ENCODE measurements around the gene ZNF593.

GRCh38 chr1:26187882-26188281 lies 18.2 kb downstream of the ZNF593 start:
- no peak for TF ChIP-seq CTCF (conservative IDR thresholded peaks at IDR 0.05; ENCODE audit: low read depth, low read length)
- no peak for TF ChIP-seq EZH2 (IDR thresholded peaks at IDR 0.05; ENCODE audit: borderline replicate concordance, low read depth, low read length, poor library complexity, severe bottlenecking)

All from A673 (cell line).